Testis (tissue), 3 donors: ENCODE results near the gene LEMD2. TPM values are rescaled to one million over a fixed set of nuclear protein-coding genes. Genes with fewer than 3 reads are reported as not detected.
A peak's percentile ranks its signal among the peaks of the same experiment; 100 is the strongest.

Experiments
- DNase-seq: peaks from one replicate; pipeline ENCODE4 v3.0.0-alpha.2; 2019
- H3K27ac ChIP-seq, 2 donors: fragments of 200-600 bp; sonication (generic); one replicate each; pipeline ENCODE4 v1.5.1; 2019
- H3K27me3 ChIP-seq: fragments of 200-600 bp; sonication (generic); one replicate; pipeline ENCODE4 v1.5.1; 2019
- H3K36me3 ChIP-seq: fragments of 200-600 bp; sonication (generic); one replicate; pipeline ENCODE4 v1.5.1; 2017; ENCODE audit warnings: low read depth; ENCODE audit errors: missing control alignments
- H3K4me1 ChIP-seq: fragments of 200-600 bp; sonication (generic); one replicate; pipeline ENCODE4 v1.5.1; 2019
- H3K4me3 ChIP-seq, 2 donors: fragments of 200-600 bp; sonication (generic); one replicate each; pipeline ENCODE4 v1.5.1; 2017 to 2019
- H3K9me3 ChIP-seq: fragments of 200-600 bp; sonication (generic); one replicate; pipeline ENCODE4 v1.5.1; 2017
- POLR2A ChIP-seq: fragments of 450-650 bp; IDR thresholded peaks from one replicate; pipeline ENCODE4 v1.6.1; 2017; ENCODE audit warnings: antibody characterized with exemption, mild to moderate bottlenecking, moderate library complexity
- WGBS, 2 donors: methylation state at CpG; one replicate each; pipeline ENCODE4 v1.1.5; 2018; 5-methylcytosine and 5-hydroxymethylcytosine counted together
- intact Hi-C: fragments of 100-400 bp; cut with DNase I; formaldehyde crosslinking; loops from one replicate; pipeline ENCODE4 v1.15.1; 2023; ENCODE audit warnings: low total_unique reads
- polyA plus RNA-seq: library from polyadenylated mRNA; stranded (reverse); fragments of 350-450 nt; fragmentation: Illumina TruSeq; extraction: RNeasy Lipid Tissue Mini Kit (QIAGEN cat#74804); gene quantifications from one replicate; pipeline ENCODE4 v1.2.3, GENCODE V29; 2014; ENCODE audit warnings: low read depth, low replicate concordance; ENCODE audit not compliant: insufficient read depth
- total RNA-seq, 2 donors: library from RNA; depleted of rRNA; stranded (reverse); fragments of >200 nt; gene quantifications; one replicate each; pipeline ENCODE4 v1.2.3, GENCODE V29; 2016
- TF ChIP-seq, protein P1 (sequence below), 3 experiments: fragments of 450-650 bp in 2 of 3; fragments of 200-600 bp in 1 of 3; sonication (generic) in 1 of 3; IDR thresholded peaks; one replicate each; pipeline ENCODE4 v1.5.1; 2016 to 2019; ENCODE audit warnings: antibody characterized with exemption in 3 of 3, mild to moderate bottlenecking in 2 of 3, moderate library complexity in 1 of 3

The LEMD2 gene
- total and polyA plus RNA-seq, 3 donors from 2014 or later = 71.2 to 89.5 (median 77.0) TPM

GRCh38 chr6:33776186-33776585 lies 12.7 kb downstream of the LEMD2 start:
- Histone ChIP-seq H3K9me3 (no peaks in the 10 kb centered on the region), H3K27ac (no peak overlapping the region), H3K27me3 (no peaks in the 10 kb centered on the region), H3K36me3 (peaks cover 4% of the 10 kb centered on the region), H3K4me1 (peaks cover 15% of the 10 kb centered on the region), H3K4me3 (no peak overlapping the region)
- intact Hi-C loops = loop anchor here (10.0 kb wide), 1 partner anchor 249 kb away; no protein-coding TSS in a partner anchor
- TF ChIP-seq, protein P1, sequence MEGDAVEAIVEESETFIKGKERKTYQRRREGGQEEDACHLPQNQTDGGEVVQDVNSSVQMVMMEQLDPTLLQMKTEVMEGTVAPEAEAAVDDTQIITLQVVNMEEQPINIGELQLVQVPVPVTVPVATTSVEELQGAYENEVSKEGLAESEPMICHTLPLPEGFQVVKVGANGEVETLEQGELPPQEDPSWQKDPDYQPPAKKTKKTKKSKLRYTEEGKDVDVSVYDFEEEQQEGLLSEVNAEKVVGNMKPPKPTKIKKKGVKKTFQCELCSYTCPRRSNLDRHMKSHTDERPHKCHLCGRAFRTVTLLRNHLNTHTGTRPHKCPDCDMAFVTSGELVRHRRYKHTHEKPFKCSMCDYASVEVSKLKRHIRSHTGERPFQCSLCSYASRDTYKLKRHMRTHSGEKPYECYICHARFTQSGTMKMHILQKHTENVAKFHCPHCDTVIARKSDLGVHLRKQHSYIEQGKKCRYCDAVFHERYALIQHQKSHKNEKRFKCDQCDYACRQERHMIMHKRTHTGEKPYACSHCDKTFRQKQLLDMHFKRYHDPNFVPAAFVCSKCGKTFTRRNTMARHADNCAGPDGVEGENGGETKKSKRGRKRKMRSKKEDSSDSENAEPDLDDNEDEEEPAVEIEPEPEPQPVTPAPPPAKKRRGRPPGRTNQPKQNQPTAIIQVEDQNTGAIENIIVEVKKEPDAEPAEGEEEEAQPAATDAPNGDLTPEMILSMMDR (IDR thresholded peaks at IDR 0.05) = no peak
- no peak for TF ChIP-seq POLR2A
- 91% methylated on average over 2 to 4 of the region's 4 CpGs for WGBS, 2 donors
- no peak for DNase-seq

DNA sequence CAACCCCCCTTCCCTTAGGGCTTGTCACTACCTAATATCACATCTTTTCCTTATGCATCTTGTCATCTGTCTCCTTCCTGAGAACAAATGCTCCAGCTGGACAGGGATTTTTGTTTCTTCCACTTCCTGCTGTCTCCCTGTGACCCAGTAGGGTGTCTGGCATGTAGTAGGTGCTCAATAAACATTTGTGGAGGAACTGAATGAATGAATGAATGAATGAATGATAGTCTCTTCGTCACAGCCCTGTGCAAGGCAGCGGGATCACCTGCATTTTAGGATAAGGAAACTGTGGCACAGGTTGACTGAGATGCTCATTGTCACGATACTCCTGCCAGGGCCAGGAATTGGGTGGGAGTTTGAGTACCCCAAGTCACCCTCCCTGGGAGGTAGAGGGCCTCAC lies 14.2 kb downstream of the LEMD2 start:
- DNase-seq = no peak
- H3K27ac ChIP-seq = no peak overlapping the region
- peaks cover 24% of the 10 kb centered on the region for H3K4me1 ChIP-seq
- intact Hi-C loops = loop anchor here (10.0 kb wide), 1 partner anchor 250 kb away; no protein-coding TSS in a partner anchor
- H3K9me3 ChIP-seq = no peaks in the 10 kb centered on the region
- no peak overlapping the region for H3K4me3 ChIP-seq
- 95 to 97% methylated on average over 3 of the region's 3 CpGs for WGBS, 2 donors
- TF ChIP-seq, protein P1 (IDR thresholded peaks at IDR 0.05) = no peak
- no peak for TF ChIP-seq POLR2A
- H3K27me3 ChIP-seq = no peaks in the 10 kb centered on the region
- H3K36me3 ChIP-seq = peaks cover 4% of the 10 kb centered on the region

- Histone ChIP-seq H3K4me1 (peaks cover 24% of the 10 kb centered on the region), H3K4me3 (no peak overlapping the region), H3K9me3 (no peaks in the 10 kb centered on the region), H3K36me3 (peaks cover 4% of the 10 kb centered on the region), H3K27me3 (no peaks in the 10 kb centered on the region), H3K27ac (no peak overlapping the region)
- WGBS, 2 donors = 53 to 76% methylated on average over 2 to 6 of the region's 6 CpGs
- intact Hi-C loops = loop anchor here (10.0 kb wide), 1 partner anchor 252 kb away; no protein-coding TSS in a partner anchor
- DNase-seq = no peak
- TF ChIP-seq, protein P1 (IDR thresholded peaks at IDR 0.05) = no peak
Observed at GRCh38 chr6:33772902-33773472, 15.9 kb downstream of the LEMD2 start.

- no peak for TF ChIP-seq POLR2A
- TF ChIP-seq, protein P1 (IDR thresholded peaks at IDR 0.05) = no peak
- peaks cover 24% of the 10 kb centered on the region for H3K4me1 ChIP-seq
- H3K9me3 ChIP-seq = no peaks in the 10 kb centered on the region
- no peaks in the 10 kb centered on the region for H3K27me3 ChIP-seq
- peaks cover 4% of the 10 kb centered on the region for H3K36me3 ChIP-seq
- peak overlapping the region in 1 of 2 donors; percentile 15 for H3K4me3 ChIP-seq
- peak overlapping the region; percentile 66 to 77 for H3K27ac ChIP-seq
- DNase-seq = no peak
- WGBS, 2 donors = 58 to 69% methylated on average over 22 to 24 of the region's 24 CpGs
- intact Hi-C loops = loop anchor here (10.0 kb wide), 1 partner anchor 253 kb away; no protein-coding TSS in a partner anchor
Observed at GRCh38 chr6:33772082-33772830, 16.7 kb downstream of the LEMD2 start.
